ENCODE measurements around the gene PRIMA1. TPM values are rescaled to one million over a fixed set of nuclear protein-coding genes. Genes with fewer than 3 reads are reported as not detected.

The PRIMA1 gene
- total and polyA plus RNA-seq, 4 donors = 0.38 to 8.9 (median 3.7) TPM

DNA sequence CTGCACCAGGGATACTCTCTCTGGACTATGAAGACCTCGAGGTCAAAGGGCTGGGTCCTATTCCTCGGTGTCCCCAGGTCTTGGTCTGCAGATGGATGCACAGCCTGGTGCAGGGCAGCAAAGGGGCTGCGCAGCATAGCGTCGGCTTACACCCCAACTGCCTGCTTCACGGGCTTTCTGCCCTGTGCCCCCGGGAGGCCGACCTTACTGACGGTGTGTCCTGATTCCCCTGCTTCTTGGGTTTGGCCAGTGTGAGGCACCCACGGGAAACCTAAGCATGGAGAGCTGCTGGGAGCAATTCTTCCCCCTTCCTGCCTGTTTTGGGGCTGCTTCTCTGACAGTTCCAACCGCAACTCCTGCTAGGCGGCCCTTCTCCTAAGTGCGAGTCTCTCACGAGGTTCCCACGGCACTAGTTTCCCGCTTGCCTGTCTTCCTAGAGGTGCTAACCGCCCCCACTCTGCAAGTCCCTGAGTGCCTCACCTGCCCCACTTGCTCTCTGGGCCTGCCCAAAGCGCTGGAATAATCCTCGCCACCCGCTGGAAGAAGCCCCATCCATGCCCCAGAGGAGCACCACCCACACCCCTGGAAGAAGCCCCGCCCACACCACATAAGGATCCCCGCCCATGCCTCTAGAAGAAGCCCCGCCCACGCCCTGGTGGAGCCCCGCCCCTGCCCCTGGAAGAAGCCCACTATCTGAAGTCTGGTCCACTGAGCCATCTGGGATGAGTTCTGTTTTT lies 54.0 kb downstream of the PRIMA1 start:
- no peaks in the 10 kb centered on the region for H3K9me3 ChIP-seq (ENCODE audit: control insufficient read depth, low read length)
- no peaks in the 10 kb centered on the region for H3K4me1 ChIP-seq (ENCODE audit: control insufficient read depth in 1 of 2, insufficient read depth in 2 of 2, low read length in 2 of 2)
- no peak overlapping the region for H3K4me3 ChIP-seq (ENCODE audit: low read length in 2 of 2)
- DNase-seq = peak; percentile 33 to 78
- H3K27me3 ChIP-seq (ENCODE audit: control insufficient read depth in 1 of 2, insufficient read depth in 2 of 2, low read length in 1 of 2) = no peaks in the 10 kb centered on the region
- intact Hi-C loops (cut with DNase I) = loop anchor here in 1 of 2 donors (2.0 kb wide), 1 partner anchor 55 kb away; the partner anchor contains the start of gene PRIMA1
- no peaks in the 10 kb centered on the region for H3K36me3 ChIP-seq (ENCODE audit: control insufficient read depth in 1 of 2, insufficient read depth in 2 of 2, low read length in 1 of 2)
- no peak for ATAC-seq (ENCODE audit: low FRiP score)
- no peak overlapping the region for H3K27ac ChIP-seq (ENCODE audit: low read depth in 1 of 2, low read length in 2 of 2)
- 87% methylated on average over 25 of the region's 25 CpGs for WGBS, 2 donors

DNA sequence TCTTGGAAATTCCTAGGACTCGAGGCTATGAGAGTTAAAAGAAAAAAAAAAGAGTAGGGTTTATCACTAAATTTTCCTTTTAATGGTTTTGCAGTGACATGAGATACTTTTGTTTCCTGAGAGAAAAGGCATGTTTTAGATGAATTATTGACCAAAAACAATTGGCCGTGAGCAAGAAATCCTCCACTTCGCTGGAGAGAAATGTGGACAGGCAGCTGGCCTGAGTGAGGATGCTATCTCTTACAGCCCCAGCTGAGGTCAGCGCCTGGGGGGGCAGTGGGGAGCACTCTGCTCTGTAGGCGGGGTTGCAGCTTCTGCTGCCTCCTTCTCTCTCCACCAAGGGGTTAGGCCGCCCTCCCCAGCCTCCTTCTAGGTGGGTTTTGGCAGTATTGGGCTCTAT lies 54.7 kb downstream of the PRIMA1 start:
- 77 to 78% methylated on average over 6 of the region's 6 CpGs for WGBS, 2 donors
- H3K4me3 ChIP-seq (ENCODE audit: low read length in 2 of 2) = no peak overlapping the region
- H3K27ac ChIP-seq (ENCODE audit: low read depth in 1 of 2, low read length in 2 of 2) = no peak overlapping the region
- intact Hi-C loops (cut with DNase I) = loop anchor here in 1 of 2 donors (2.0 kb wide), 1 partner anchor 55 kb away; the partner anchor contains the start of gene PRIMA1
- no peaks in the 10 kb centered on the region for H3K36me3 ChIP-seq (ENCODE audit: control insufficient read depth in 1 of 2, insufficient read depth in 2 of 2, low read length in 1 of 2)
- DNase-seq (no peak), ATAC-seq (ENCODE audit: low FRiP score) (no peak)
- no peaks in the 10 kb centered on the region for H3K9me3 ChIP-seq (ENCODE audit: control insufficient read depth, low read length)
- no peaks in the 10 kb centered on the region for H3K4me1 ChIP-seq (ENCODE audit: control insufficient read depth in 1 of 2, insufficient read depth in 2 of 2, low read length in 2 of 2)
- H3K27me3 ChIP-seq (ENCODE audit: control insufficient read depth in 1 of 2, insufficient read depth in 2 of 2, low read length in 1 of 2) = no peaks in the 10 kb centered on the region

DNA sequence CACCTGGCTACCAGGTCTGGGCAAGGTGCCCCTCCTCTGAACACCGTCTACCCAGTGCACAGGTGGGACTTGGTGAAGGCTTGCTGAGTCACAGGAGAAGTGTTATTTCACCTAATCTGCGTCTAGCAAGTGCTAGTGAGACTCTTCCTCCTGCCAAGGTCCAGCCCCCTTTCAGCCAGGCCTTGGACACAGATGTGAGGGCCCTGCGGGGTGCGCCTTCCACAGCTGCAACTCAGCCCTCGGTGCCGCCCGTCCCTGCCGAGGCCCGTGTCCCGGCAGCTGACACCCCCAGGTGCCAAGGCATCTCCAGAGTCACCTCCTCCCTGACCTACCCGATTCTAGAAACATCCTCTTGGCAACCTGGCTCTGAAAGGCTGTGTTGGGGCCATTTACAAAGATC lies 55.1 kb downstream of the PRIMA1 start:
- intact Hi-C loops (cut with DNase I) = no loop called here
- Histone ChIP-seq H3K9me3 (ENCODE audit: control insufficient read depth, low read length) (no peaks in the 10 kb centered on the region), H3K27ac (ENCODE audit: low read depth in 1 of 2, low read length in 2 of 2) (no peak overlapping the region), H3K4me3 (ENCODE audit: low read length in 2 of 2) (no peak overlapping the region), H3K27me3 (ENCODE audit: control insufficient read depth in 1 of 2, insufficient read depth in 2 of 2, low read length in 1 of 2) (no peaks in the 10 kb centered on the region), H3K4me1 (ENCODE audit: control insufficient read depth in 1 of 2, insufficient read depth in 2 of 2, low read length in 2 of 2) (no peaks in the 10 kb centered on the region), H3K36me3 (ENCODE audit: control insufficient read depth in 1 of 2, insufficient read depth in 2 of 2, low read length in 1 of 2) (no peaks in the 10 kb centered on the region)
- WGBS, 2 donors = 81 to 82% methylated on average over 11 of the region's 11 CpGs
- ATAC-seq (ENCODE audit: low FRiP score) (no peak), DNase-seq (peak; percentile 28 to 54)

DNA sequence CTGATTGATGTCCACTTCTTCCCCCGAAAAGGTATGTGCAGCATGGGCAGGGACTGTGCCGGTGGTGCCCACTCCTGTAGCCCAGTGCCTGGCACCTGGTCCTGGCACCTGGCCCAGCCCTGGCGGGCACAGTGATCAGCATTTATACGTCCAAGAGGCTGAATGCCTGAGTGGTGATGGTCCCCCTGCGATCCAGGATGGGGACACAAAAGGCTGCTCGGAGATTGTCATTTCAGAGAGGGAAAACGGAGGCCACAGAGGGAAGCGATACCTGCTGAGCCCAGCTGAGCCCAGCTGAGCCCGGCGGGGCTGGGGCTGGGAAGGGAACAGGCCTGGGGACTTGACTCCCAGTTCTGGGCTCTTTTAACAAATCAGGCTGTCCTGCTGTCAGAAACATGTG lies 55.8 kb downstream of the PRIMA1 start:
- 75 to 82% methylated on average over 10 of the region's 10 CpGs for WGBS, 2 donors
- no peaks in the 10 kb centered on the region for H3K9me3 ChIP-seq (ENCODE audit: control insufficient read depth, low read length)
- no peaks in the 10 kb centered on the region for H3K36me3 ChIP-seq (ENCODE audit: control insufficient read depth in 1 of 2, insufficient read depth in 2 of 2, low read length in 1 of 2)
- no peaks in the 10 kb centered on the region for H3K27me3 ChIP-seq (ENCODE audit: control insufficient read depth in 1 of 2, insufficient read depth in 2 of 2, low read length in 1 of 2)
- no peak overlapping the region for H3K4me3 ChIP-seq (ENCODE audit: low read length in 2 of 2)
- no peak overlapping the region for H3K27ac ChIP-seq (ENCODE audit: low read depth in 1 of 2, low read length in 2 of 2)
- ATAC-seq (ENCODE audit: low FRiP score) = no peak
- peak; percentile 20 to 65 for DNase-seq
- intact Hi-C loops (cut with DNase I) = no loop called here
- no peaks in the 10 kb centered on the region for H3K4me1 ChIP-seq (ENCODE audit: control insufficient read depth in 1 of 2, insufficient read depth in 2 of 2, low read length in 2 of 2)

DNA sequence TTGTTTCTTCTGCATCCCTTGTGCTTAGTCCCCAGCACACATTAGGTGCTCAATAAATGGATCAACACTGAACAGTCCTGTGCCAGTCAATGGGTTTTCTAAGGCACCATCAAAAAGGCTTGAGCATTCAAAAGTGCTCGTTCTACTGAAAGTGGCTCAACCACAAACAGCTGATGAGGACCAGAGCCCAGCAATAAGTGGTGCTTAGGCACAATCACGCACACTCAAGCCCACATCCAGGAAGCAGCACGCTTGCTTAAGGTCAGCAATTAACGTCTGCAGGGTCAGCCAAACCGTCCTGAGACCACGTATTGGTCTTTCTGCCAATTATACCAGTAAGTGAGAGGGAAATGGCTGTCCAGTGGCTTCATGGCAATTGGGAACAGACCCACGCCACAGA lies 56.5 kb downstream of the PRIMA1 start:
- Histone ChIP-seq H3K4me3 (ENCODE audit: low read length in 2 of 2) (no peak overlapping the region), H3K36me3 (ENCODE audit: control insufficient read depth in 1 of 2, insufficient read depth in 2 of 2, low read length in 1 of 2) (no peaks in the 10 kb centered on the region), H3K9me3 (ENCODE audit: control insufficient read depth, low read length) (no peaks in the 10 kb centered on the region), H3K4me1 (ENCODE audit: control insufficient read depth in 1 of 2, insufficient read depth in 2 of 2, low read length in 2 of 2) (no peaks in the 10 kb centered on the region), H3K27ac (ENCODE audit: low read depth in 1 of 2, low read length in 2 of 2) (no peak overlapping the region), H3K27me3 (ENCODE audit: control insufficient read depth in 1 of 2, insufficient read depth in 2 of 2, low read length in 1 of 2) (no peaks in the 10 kb centered on the region)
- no peak for DNase-seq
- intact Hi-C loops (cut with DNase I) = no loop called here
- ATAC-seq (ENCODE audit: low FRiP score) = no peak
- 58 to 64% methylated on average over 7 of the region's 7 CpGs for WGBS, 2 donors

DNA sequence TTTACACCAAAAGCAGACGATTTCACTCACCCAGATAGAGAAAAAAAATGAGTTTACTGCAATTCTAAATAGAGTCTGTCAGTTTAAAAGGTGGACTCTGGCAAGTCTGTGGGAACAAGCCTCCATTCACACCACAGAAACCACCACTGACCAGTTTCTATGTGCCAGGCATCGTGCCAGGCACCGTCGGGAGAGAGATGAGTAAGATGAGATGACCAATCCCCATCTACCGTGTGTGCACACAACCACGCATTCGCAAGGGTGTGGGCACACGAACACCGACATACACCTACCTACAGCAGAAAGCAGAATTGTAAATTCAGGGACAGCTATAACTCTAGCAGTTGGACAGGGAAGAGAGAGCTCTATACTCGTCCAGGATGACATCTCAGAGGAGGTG lies 58.3 kb downstream of the PRIMA1 start:
- H3K27ac ChIP-seq (ENCODE audit: low read depth in 1 of 2, low read length in 2 of 2) = no peak overlapping the region
- 81 to 83% methylated on average over 10 of the region's 10 CpGs for WGBS, 2 donors

DNA sequence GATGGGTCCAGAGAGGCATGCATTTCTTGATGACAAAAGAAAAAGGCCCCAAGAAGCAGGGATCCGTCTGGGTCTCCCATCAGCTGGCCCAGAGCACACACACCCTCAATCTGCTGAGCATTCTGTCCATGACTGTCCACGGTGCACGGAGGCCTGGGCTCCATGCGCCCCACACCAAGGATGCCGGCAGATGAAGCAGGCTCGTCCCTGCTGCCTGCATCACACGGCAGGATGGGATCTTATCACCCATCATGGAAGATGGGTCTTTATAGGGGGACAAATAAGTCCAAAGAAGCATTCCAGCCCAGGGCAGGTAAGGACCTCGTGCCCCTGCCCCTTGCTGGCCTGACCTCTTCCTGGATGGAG lies 59.7 kb downstream of the PRIMA1 start:
- DNase-seq = peak in 1 of 2 donors; percentile 5
- no peak overlapping the region for H3K4me3 ChIP-seq (ENCODE audit: low read length in 2 of 2)
- no peaks in the 10 kb centered on the region for H3K9me3 ChIP-seq (ENCODE audit: control insufficient read depth, low read length)
- ATAC-seq (ENCODE audit: low FRiP score) = no peak
- no peaks in the 10 kb centered on the region for H3K27me3 ChIP-seq (ENCODE audit: control insufficient read depth in 1 of 2, insufficient read depth in 2 of 2, low read length in 1 of 2)
- no peak overlapping the region for H3K27ac ChIP-seq (ENCODE audit: low read depth in 1 of 2, low read length in 2 of 2)
- H3K36me3 ChIP-seq (ENCODE audit: control insufficient read depth in 1 of 2, insufficient read depth in 2 of 2, low read length in 1 of 2) = no peaks in the 10 kb centered on the region
- H3K4me1 ChIP-seq (ENCODE audit: control insufficient read depth in 1 of 2, insufficient read depth in 2 of 2, low read length in 2 of 2) = no peaks in the 10 kb centered on the region
- 93% methylated on average over 8 of the region's 8 CpGs for WGBS, 2 donors
- intact Hi-C loops (cut with DNase I) = no loop called here

More for the DNA sequence above, 58.3 kb downstream of the PRIMA1 start:
- Histone ChIP-seq H3K4me1 (ENCODE audit: control insufficient read depth in 1 of 2, insufficient read depth in 2 of 2, low read length in 2 of 2) (no peaks in the 10 kb centered on the region), H3K36me3 (ENCODE audit: control insufficient read depth in 1 of 2, insufficient read depth in 2 of 2, low read length in 1 of 2) (no peaks in the 10 kb centered on the region), H3K4me3 (ENCODE audit: low read length in 2 of 2) (no peak overlapping the region), H3K9me3 (ENCODE audit: control insufficient read depth, low read length) (no peaks in the 10 kb centered on the region), H3K27me3 (ENCODE audit: control insufficient read depth in 1 of 2, insufficient read depth in 2 of 2, low read length in 1 of 2) (no peaks in the 10 kb centered on the region)
- peak in 1 of 2 donors; percentile 18 for DNase-seq
- no peak for ATAC-seq (ENCODE audit: low FRiP score)
- intact Hi-C loops (cut with DNase I) = no loop called here

DNA sequence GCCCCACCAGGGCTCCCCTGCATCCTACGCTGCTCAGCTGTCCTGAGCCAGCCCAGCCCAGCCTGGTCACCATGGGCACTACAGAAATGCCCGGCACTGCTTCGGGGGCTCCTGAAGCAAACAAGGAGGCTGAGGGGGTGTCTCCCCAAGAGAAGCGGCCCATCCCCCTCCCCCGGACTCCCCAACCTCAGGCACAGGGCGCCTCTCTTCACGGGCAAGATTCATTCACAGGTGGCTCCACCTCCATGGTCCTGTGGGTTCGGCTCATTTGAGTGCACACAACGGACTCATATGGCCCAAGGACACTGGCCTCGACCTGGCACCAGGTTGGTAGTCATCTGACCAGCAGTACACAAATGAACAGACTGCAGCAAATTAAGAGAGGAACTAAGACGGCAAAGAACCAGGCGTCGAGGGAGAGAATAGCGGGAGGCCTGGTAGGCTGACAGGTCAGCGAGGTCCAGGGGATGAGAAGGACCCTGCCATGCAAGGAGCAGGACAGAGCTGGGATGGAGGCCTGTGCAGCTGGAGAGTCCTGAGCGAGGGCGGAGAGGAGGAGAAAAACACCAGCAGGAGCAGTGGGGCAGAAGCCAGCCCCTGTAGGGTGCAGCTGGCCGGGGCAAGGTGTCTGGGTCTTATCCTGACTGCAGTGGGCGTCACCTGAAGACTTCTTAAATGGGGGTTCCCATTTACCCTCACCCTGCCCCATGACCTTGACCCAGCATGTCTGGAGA lies 60.2 kb downstream of the PRIMA1 start:
- Histone ChIP-seq H3K27ac (ENCODE audit: low read depth in 1 of 2, low read length in 2 of 2) (no peak overlapping the region), H3K36me3 (ENCODE audit: control insufficient read depth in 1 of 2, insufficient read depth in 2 of 2, low read length in 1 of 2) (no peaks in the 10 kb centered on the region), H3K4me3 (ENCODE audit: low read length in 2 of 2) (no peak overlapping the region), H3K27me3 (ENCODE audit: control insufficient read depth in 1 of 2, insufficient read depth in 2 of 2, low read length in 1 of 2) (no peaks in the 10 kb centered on the region), H3K9me3 (ENCODE audit: control insufficient read depth, low read length) (no peaks in the 10 kb centered on the region), H3K4me1 (ENCODE audit: control insufficient read depth in 1 of 2, insufficient read depth in 2 of 2, low read length in 2 of 2) (no peaks in the 10 kb centered on the region)
- 94% methylated on average over 19 of the region's 19 CpGs for WGBS, 2 donors
- intact Hi-C loops (cut with DNase I) = no loop called here
- DNase-seq (peak; percentile 22 to 68), ATAC-seq (ENCODE audit: low FRiP score) (no peak)

Measured in aorta (tissue), 5 donors.